SK-N-SH (cell line): ENCODE results near the gene TLX1.

Experiments used
- JUND ChIP-seq: IDR thresholded peaks from 2 replicates; pipeline ENCODE4 v1.4.0; 2012
- POLR2AphosphoS5 ChIP-seq: IDR thresholded peaks from 2 replicates; pipeline ENCODE4 v1.6.1; 2012; ENCODE audit warnings: low read depth, low read length
- RFX5 ChIP-seq: IDR thresholded peaks from 2 replicates; pipeline ENCODE4 v1.6.1; 2012; ENCODE audit warnings: mild to moderate bottlenecking, improper control_type of control experiment, low read length
- RXRA ChIP-seq: IDR thresholded peaks from 2 replicates; pipeline ENCODE4 v1.4.0; 2012; ENCODE audit warnings: low read depth, mild to moderate bottlenecking, borderline replicate concordance
- SIN3A ChIP-seq: IDR thresholded peaks from 2 replicates; pipeline ENCODE4 v1.6.1; 2012; ENCODE audit warnings: low read depth, mild to moderate bottlenecking, low read length, moderate library complexity, borderline replicate concordance
- TF ChIP-seq, protein P1 (sequence below): fragments of 200-600 bp; sonication (generic); IDR thresholded peaks from 2 replicates; pipeline ENCODE4 v1.6.1; 2017; ENCODE audit warnings: antibody characterized with exemption, mild to moderate bottlenecking, moderate library complexity

DNA sequence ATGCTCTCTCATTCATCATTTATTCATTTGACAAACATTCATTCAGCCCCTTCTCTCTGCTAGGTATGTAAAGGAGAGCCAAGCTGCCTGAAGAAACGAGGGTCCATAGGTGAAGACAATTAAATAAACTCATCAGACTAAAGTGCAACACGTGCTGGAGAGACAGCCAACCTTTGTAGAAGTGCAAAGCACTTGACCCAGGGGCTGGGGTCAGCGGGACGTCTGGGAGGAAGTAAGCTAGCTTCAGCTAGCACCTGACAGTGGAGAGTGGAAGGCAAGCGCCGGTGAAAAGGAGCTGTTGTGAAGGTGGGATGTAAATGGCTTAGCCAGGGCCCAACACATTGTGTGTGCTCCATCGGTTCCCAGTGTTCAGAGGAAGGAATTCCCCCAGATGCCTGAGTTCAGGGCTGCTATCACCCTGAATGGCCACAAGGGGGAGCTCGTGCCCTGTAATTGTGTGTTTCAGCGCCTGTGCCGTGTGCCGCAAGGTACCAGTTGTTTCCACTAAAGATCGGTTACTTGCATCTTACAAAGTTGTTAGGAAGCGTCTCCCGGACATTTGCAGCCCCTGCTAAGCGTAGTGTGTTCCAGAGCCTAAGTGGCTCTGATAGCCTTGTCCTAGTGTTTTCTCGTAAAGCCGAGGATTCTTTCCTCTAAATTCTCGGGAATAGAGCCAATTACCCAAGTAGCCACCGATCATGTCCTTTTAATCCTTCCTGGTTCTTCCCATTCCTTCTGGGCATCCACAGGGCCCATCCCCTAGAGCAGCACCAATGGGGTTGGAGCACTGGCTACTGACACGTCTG lies 30.6 kb downstream of the TLX1 start:
- no peak for TF ChIP-seq POLR2AphosphoS5
- no peak for TF ChIP-seq SIN3A
- no peak for TF ChIP-seq JUND
- TF ChIP-seq RXRA: no peak
- TF ChIP-seq, protein P1, sequence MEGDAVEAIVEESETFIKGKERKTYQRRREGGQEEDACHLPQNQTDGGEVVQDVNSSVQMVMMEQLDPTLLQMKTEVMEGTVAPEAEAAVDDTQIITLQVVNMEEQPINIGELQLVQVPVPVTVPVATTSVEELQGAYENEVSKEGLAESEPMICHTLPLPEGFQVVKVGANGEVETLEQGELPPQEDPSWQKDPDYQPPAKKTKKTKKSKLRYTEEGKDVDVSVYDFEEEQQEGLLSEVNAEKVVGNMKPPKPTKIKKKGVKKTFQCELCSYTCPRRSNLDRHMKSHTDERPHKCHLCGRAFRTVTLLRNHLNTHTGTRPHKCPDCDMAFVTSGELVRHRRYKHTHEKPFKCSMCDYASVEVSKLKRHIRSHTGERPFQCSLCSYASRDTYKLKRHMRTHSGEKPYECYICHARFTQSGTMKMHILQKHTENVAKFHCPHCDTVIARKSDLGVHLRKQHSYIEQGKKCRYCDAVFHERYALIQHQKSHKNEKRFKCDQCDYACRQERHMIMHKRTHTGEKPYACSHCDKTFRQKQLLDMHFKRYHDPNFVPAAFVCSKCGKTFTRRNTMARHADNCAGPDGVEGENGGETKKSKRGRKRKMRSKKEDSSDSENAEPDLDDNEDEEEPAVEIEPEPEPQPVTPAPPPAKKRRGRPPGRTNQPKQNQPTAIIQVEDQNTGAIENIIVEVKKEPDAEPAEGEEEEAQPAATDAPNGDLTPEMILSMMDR: peak; percentile 96
- TF ChIP-seq RFX5: no peak
